CD4-positive, alpha-beta T cell treated with Interleukin-6 for 4 hours (primary cell): Measurements from ENCODE around the gene ADAM22.

Experiments
- DNase-seq: peaks from one replicate; pipeline ENCODE4 v3.0.0-alpha.2; 2020; ENCODE audit warnings: mixed read lengths

ADAM22 gene

DNA sequence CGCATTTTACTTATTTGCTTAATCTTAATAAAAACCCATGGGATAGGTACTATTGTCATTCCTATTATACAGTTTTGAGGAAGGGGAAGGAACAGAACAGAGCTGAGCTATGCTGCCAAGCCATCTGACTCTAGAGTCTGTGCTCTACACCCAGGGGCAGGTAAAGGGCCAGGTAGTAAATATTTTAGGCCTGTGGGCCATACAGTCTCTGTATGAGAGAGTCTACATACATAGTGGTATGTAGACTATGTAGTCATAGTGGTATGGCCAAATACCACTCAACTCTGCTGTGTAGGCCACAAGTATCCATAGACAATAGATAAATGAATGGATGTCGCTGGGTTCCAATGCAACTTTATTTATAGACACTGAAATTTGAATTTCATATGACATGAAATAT is 289.2 kb downstream of the ADAM22 start:
- no peak for DNase-seq

DNA sequence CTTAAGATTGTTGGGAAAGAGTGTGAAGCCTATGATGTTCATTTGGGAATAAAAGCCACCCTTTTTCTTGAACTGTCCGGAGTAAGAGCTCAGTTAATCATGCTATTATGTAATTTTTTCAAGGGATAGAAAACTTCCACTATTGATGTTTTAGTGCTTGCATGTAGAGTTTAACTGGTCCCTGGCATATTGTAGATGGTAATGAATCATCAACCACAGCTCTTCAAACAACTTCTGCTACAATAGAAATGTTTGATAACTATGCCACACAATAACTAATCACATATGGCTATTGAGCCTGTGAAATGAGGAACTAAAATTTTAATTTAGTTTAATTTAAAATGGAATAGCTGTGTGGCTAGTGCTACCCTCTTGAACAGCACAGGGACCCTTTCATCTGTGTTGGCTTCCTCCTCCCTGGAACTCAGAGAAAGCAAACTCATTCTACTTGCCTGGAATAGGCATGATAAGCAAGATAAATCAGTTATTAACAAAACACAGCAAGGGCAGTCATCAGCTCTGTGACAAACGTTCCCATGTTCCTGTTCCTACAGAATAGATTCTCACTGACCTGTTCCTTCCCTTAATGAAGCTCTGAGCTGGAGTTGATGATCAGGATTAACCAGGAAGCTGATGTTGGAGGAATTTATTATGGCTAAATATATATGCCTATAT is 290.7 kb downstream of the ADAM22 start:
- DNase-seq, result no peak

DNA sequence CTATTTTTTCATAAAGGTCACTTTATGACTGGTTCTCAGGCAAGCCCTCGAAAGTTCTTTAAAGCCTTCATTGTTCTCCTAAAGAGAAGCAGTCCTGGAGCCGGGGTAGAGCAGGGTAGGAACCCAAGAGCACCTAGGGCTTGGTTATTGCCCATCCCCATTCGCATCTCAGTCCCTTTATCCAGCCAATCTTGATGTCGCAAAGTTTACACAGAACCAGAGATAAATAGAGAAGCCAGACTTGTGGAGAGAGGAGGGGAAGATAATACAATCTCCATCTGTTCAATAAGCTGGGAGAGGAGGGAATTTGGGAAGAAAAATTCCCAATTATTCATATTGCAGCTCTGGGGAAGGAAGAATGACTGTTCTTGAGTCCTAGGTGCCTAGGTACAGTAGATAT is 292.1 kb downstream of the ADAM22 start:
- DNase-seq, result no peak

DNA sequence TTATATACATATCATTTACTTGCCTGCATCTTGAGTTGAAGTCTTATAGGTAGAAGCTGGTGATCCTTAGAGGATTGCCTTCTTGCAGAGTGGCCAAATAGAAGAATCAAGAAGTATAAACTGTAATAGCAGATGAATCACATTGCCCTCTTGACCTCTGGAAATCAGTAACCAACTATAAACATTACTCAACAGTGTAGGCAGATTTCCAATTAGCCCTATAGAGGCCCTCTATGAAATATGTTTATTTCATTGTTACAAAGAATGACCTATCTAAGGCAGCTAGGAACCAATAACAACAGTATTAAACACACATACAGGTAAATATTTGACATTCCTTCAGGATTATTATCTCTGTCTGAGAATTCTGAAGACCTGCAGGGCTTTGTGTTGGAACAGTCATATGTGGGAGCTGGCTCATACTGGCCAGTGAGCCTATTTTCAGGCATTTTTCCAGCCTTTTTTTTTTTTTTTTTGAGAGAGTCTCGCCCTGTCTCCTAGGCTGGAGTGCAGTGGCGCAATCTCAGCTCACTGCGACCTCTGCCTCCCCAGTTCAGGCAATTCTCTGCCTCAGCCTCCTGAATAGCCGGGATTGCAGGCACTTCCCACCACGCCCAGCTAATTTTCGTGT is 292.9 kb downstream of the ADAM22 start:
- no peak for DNase-seq

DNA sequence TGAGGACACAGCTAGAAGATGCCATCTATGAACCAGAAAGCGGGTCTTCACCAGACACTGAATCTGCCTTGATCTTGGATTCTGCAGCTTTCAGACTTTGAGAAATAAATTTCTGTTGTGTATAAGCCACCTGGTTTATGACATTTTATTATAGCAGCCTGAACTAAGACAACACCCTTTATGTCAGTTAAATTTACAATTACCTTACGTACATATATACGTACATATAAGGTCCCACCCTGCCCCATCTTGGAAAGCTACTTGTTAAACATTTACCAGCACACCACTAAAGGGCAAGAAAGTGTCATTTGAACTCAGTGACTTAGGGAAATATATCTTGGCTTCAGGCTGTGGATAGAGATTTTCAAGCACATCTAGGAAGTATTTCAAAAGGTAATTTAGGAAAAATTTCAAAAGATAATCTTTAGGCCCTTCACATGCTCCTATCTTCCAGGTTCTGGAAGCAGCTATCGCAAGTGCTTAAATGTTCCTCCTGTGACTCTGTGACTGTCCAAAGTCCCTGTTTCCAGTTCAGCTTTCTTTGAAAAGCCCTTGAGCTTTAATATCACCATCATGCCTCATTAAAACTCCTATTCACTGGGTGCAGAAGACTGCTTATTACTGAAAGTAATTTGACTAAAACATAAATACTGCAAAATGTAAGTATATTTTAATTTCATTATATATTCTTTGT is 295.4 kb downstream of the ADAM22 start:
- no peak for DNase-seq

DNA sequence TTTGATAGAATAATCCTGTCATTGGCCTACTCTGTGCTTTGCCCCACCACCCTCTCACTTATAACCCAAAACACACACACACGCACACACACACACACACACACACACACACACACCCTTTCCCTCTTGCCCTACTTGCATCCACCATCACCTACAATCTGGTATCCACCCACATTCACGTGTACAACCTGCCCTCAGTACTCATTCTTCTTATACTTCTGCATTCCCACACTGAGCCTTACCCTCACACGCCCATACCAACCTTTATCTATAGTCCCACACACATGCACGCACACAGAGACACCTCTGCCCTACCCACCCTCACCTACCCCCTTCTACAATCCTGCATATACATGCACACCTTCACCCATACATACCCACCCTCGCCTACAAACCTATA is 296.6 kb downstream of the ADAM22 start:
- no peak for DNase-seq

DNA sequence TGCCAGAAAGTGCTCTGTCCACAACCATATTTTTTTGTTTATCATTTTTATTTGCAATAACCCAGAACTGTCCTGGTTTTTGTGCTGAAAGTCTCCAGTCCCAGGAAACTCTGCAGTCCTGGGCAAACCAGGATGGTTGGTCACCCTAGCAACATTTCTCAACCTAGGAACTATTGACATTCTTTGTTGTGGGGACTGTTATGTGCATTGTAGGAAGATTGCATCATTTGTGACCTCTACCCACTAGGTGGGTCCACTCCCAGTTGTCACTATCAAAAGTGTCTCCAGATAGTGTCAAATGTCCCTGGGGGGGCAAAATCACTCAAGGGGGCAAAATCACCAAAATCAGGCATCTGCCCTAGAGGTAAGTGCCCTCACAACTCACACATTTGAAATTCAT is 299.8 kb downstream of the ADAM22 start:
- no peak for DNase-seq

DNA sequence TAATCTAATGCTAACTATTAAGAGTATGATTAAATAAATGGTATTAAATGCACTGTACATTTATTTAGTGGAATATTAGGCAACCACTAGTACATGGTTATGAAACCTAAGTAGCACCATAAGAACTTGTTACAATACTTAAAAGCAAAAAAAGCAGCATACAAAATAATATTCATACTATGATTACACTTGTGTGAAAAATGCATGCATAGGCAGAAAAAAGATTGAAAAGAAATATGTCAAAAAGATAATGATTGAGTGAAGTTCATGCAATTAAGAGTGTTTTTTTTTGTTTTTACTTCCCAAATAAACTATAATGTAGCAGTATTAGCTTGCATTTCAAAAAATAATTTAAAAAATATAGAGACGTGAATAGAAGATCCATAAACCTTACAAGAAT is 305.8 kb downstream of the ADAM22 start:
- no peak for DNase-seq

DNA sequence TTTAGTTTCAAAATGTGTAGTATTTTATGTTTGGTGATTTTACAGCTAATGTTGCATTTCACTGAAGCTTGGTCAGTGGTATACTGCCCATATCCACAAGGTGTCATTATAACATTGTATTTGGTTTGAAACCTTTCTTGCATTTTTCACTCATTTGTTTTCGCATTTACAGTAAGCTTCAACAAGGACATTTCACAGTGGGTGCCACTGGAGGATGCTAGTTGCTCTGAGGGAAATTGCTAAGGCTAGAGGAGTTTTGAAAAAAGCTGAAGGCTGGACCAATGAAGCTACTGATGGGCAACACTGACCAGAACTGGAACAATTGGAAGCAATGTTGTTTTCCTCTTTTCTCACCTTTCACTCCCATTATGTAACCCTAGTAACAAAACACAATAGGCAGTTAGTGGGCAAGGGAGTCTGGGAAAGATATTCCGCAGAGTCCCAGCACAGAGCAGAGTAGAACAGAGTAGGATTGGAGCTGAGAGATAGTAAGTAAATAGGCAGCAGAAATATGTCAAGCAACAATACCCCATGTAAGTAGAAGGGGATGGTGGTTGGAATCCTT is 309.4 kb downstream of the ADAM22 start:
- DNase-seq, result no peak

DNA sequence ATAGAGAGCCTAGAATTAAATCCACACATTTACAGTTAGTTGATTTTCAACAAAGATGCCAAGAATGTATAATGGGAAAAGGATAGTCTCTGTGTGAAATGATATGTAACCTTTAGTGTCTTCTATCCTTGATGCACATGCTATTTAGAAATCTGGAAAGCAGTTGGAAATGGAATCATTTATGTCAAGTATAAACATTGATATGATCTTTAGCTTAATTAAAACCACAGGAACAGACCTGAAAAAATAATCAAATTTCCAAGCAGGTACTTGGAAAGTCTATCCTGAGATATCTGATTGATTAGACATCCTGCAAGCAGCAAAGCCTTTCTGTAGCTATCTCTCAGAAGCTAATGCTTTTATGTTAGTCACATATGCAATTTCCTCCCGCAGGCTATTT is 310.2 kb downstream of the ADAM22 start:
- DNase-seq, result no peak
